ENCODE measurements around the gene GC.
A peak's percentile ranks its signal among the peaks of the same experiment; 100 is the strongest.
"Not testable (repeated sequence)": the region's sequence is repeated elsewhere in the genome, so short reads cannot be mapped to it uniquely, and the experiment has no call there.

Gene GC

DNA sequence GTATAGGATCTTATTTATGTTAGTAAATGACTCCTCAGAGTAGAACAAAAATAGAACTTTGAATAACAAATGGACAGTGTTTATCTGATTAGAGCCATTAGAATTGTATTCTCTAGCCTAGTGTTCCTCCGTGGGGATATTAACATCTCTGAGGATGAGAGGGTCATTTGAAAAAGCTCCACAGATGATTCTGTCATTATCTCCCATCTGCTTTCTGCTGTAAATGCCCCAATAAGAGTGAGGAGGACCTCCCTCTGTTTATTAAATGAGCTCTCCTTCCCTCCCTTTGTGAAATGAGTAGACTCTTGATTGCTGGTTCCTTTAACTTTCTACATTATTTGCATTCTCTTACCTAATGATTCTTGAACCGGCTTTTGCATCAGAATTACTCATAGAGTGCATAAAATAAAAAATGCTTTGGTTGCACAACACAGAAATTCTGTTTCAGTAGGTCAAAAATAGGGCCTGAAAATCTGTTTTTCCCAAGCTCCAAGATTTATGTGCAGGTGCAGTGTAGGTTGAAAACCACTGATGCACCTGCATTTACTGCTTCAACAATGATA lies 18.0 kb downstream of the GC start:
- no peak for DNase-seq (ENCODE audit: low read depth)

DNA sequence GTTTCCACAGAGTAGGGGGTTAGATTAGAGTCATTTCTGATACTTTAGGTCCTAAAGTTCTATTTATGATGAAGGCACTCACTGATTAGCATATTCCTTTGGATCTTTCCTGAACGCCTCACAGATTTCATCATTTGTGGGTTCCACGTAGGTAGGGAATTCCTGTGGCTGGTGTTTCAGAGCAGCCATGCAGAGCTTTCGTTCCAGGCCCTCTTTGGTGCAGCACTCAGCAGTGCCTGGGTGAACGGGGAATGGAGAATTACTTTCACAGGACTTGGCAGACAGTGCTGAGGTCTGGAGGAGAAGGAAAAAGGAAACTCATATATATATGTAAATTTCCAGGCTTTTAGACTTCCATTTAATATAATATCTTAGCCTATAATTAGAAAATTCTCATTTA lies 18.5 kb downstream of the GC start:
- no peak for DNase-seq (ENCODE audit: low read depth)

DNA sequence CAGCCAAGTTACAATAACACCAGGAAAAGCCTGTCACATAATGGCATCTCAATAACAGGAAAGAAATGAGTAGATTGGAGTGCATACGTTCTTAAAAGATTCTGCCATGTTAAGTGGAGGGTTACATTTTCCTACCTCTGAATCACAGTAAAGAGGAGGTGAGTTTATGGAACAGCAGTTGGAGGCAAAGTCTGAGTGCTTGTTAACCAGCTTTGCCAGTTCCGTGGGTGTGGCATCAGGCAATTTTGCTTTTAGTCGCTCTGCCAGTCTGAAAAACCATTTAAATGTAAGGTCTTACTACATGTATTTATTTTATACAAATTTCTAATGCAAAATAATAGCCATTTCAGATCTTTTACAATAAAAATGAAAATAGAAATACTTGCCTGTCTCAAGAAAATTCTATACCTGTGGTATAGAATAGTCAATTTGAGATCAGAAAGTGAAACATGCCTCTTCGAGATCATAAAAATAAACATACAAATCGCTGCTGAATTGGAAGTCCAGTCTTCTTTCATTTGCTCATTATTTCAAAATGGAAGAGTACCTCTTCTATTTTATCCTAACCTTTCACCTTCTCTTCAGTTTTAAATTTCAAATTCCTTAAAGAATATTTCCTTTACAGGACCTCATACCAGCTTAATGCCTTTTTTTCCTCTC lies 31.4 kb downstream of the GC start:
- DNase-seq (ENCODE audit: low read depth) = no peak

- no peak for DNase-seq (ENCODE audit: low read depth)
Measured at GRCh38 chr4:71749008-71749594, 34.8 kb downstream of the GC start.

GRCh38 chr4:71746379-71746778 lies 37.5 kb downstream of the GC start:
- DNase-seq (ENCODE audit: low read depth) = no peak

GRCh38 chr4:71738782-71739181 lies 45.1 kb downstream of the GC start:
- not testable (repeated sequence) for DNase-seq (ENCODE audit: low read depth)

DNA sequence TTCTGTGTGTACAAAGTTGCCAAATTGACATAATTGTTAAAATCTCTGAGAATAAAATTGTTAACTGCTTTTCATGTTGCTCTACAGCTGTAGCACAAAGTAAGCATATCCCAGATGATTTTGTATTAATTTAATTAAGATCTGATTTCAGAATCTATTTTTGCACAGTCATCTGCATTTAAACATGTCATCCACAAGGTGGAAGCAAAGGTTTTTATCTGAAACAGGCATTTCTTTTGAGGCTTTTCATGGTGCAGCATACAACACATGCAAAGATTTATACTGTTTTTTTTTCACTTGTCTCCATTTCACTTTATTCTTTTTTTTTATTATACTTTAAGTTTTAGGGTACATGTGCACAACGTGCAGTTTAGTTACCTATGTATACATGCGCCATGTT lies 51.2 kb downstream of the GC start:
- no peak for DNase-seq (ENCODE audit: low read depth)

DNA sequence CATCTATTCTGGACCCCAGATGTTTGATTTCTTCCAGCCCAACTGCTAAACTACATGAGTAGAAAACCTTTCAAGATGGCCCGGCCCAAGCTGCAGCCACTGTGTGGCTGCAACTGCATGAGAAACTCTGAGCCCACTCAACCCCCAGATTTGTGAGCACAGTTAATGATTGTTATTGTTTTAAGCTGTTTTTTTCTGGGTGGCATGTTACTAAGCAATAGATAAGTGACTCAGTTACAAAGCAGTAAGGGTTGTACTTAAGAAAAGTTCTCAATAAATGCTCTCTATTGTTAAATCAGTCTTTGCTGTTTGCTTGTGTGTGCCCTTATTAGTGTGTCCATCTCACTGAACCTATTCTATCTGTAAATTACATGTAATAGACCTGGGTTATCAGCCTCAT lies 51.8 kb downstream of the GC start:
- DNase-seq (ENCODE audit: low read depth) = no peak

GRCh38 chr4:71729856-71730255 lies 54.0 kb downstream of the GC start:
- no peak for DNase-seq (ENCODE audit: low read depth)

GRCh38 chr4:71713611-71714203 lies 70.2 kb downstream of the GC start:
- DNase-seq (ENCODE audit: low read depth) = peak; percentile 38

- no peak for DNase-seq (ENCODE audit: low read depth)
Measured at GRCh38 chr4:71711985-71712348, 71.9 kb downstream of the GC start.

GRCh38 chr4:71711044-71711984 lies 72.6 kb downstream of the GC start:
- no peak for DNase-seq (ENCODE audit: low read depth)

DNA sequence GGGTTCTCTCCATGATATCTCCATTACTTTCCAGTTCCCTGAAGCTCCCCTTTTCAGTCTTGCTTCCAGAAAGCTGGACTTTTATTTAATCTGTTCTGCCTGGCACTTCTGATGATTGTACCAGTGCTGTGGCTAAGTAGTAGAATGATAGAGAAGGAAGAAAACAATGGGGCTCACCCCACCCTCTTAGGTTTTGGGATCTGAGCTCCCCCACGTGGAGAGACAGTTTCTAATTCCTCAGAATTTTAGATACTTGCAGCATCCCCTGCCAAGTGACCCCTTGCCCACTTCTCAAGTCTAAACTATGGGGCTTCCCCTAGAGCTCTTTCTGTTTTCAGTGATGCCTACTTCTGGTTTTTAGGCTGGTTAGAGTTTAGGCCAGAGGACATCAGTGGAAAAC lies 73.9 kb downstream of the GC start:
- DNase-seq (ENCODE audit: low read depth) = no peak

DNA sequence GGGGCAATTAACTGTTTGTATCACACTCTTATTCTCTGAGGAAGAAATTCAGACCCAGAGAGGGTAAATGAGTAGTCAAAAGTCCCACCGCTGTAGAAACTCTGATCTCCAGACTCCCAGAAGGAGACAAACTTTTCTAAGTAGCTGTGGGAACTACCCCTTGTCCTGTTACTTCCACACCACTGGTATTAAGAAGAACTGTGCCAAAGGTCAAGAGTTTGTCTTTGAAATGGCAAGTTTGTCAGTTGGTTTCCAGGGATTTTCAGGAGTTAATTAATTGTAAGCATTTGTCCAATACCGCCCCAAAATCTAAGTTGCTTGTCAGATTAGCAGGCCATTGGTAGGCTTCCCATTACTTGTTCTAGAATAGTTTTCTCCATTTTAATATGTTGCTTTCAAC lies 85.7 kb downstream of the GC start:
- no peak for DNase-seq (ENCODE audit: low read depth)

GRCh38 chr4:71697031-71697430 lies 86.8 kb downstream of the GC start:
- DNase-seq (ENCODE audit: low read depth) = no peak

DNA sequence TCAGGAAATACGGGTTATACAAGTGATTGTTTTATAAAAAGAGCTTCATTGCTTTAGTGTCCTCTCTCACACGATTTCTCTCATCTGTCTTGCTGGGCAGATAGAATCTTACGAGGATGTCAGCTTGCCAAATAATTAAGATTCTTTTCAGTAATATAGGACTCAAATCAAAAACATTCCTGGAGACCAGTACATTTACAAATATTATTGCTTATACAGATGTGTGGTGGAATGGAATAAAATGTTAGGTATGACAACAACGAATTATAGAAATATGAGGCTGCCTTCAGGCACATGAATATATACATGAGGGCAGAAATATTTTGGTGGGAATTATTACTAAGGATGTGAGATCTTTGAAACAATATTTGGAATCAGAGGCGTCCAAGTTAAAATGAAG lies 88.9 kb downstream of the GC start:
- DNase-seq (ENCODE audit: low read depth) = no peak

DNA sequence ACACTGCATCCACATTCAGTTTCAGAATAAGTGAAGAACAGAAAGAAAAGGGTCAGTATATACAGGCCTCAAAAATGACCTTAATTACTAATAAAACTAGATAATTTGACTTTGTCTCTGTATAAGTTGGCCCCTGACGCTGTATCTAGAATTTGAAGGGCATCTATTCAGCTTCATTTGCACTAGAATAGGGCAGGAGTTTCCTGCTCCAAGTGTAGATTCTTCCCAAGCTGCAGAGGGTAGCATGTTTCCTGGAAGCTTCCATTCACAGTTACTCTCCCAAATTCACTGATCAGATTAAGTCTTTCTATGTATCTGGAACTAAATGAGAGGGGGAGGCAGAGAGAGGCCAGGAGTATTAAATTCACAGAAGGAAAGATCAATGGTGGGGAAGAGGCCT lies 90.9 kb downstream of the GC start:
- no peak for DNase-seq (ENCODE audit: low read depth)

DNA sequence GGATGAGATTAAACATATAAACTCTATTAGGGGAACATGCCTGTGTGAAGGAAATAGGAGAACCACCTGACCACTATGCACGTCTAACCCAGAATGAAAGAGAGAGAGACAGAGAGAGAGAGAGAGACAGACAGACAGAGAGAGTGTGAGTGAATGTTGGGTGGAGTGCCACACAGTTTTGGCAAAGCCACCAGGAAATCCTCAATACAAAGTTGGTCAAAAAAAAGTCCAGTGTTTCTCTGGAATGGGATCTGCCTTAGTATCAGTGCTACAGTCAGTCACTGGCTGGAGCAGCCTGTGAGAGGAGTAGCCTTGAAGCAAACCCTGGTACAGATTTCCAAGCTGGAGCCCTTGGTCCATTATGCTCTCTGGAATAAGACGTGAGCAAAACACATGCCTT lies 91.7 kb downstream of the GC start:
- DNase-seq (ENCODE audit: low read depth) = no peak
